CD4-positive, CD25-positive, alpha-beta regulatory T cell (primary cell): ENCODE results near the gene FOXI1. TPM values are rescaled to one million over a fixed set of nuclear protein-coding genes. Genes with fewer than 3 reads are reported as not detected.

Experiments
- ATAC-seq, 2 donors: fragments of 150-1000 bp; cut with Tn5 transposase; one replicate each; pipeline ENCODE4 v1.10.0; 2021; ENCODE audit warnings: low read depth in 2 of 2, moderate number of reproducible peaks in 2 of 2, moderate library complexity in 1 of 2
- DNase-seq, 3 donors: peaks; one replicate each; pipeline versions ENCODE4 v3.0.0 to v3.0.0-alpha.2; 2012 to 2022; ENCODE audit warnings: mixed read lengths in 1 of 3
- H3K27ac ChIP-seq: one replicate; pipeline ENCODE4 v1.7.0; 2013; ENCODE audit warnings: mild to moderate bottlenecking, low read length; ENCODE audit not compliant: insufficient read depth, poor library complexity, severe bottlenecking
- H3K27me3 ChIP-seq: one replicate; pipeline ENCODE4 v1.7.0; 2013; ENCODE audit warnings: low read length; ENCODE audit not compliant: control insufficient read depth, insufficient read depth
- H3K36me3 ChIP-seq: one replicate; pipeline ENCODE4 v1.7.0; 2013; ENCODE audit warnings: mild to moderate bottlenecking, low read length, moderate library complexity; ENCODE audit not compliant: control insufficient read depth, insufficient read depth
- H3K4me1 ChIP-seq: 2 replicates; pipeline ENCODE4 v1.7.0; 2013; ENCODE audit warnings: mild to moderate bottlenecking, low read length; ENCODE audit not compliant: insufficient read depth, control insufficient read depth, poor library complexity, severe bottlenecking
- H3K4me3 ChIP-seq: one replicate; pipeline ENCODE4 v1.7.0; 2013; ENCODE audit warnings: low read depth, mild to moderate bottlenecking, low read length, moderate library complexity
- H3K9me3 ChIP-seq, 2 experiments: 1 replicate in 1 of 2; 2 replicates in 1 of 2; pipeline ENCODE4 v1.7.0; 2013; ENCODE audit warnings: low read length in 2 of 2, mild to moderate bottlenecking in 1 of 2, moderate library complexity in 1 of 2; ENCODE audit not compliant: control insufficient read depth in 2 of 2
- H3K27ac Mint-ChIP-seq, 3 donors: one replicate each; pipeline ENCODE4 v1.8.0; 2020 to 2022; ENCODE audit warnings: mild to moderate bottlenecking in 3 of 3, mixed read lengths in 3 of 3, moderate library complexity in 2 of 3
- H3K27me3 Mint-ChIP-seq: one replicate; pipeline ENCODE4 v1.8.0; 2022; ENCODE audit warnings: mild to moderate bottlenecking, mixed read lengths
- H3K36me3 Mint-ChIP-seq: one replicate; pipeline ENCODE4 v1.8.0; 2020; ENCODE audit warnings: mixed read lengths
- H3K4me1 Mint-ChIP-seq, 4 donors: one replicate each; pipeline ENCODE4 v1.8.0; 2020 to 2022; ENCODE audit warnings: mixed read lengths in 4 of 4, mild to moderate bottlenecking in 1 of 4
- H3K4me3 Mint-ChIP-seq, 4 donors: one replicate each; pipeline ENCODE4 v1.8.0; 2020 to 2022; ENCODE audit warnings: mild to moderate bottlenecking in 4 of 4, mixed read lengths in 4 of 4, moderate library complexity in 3 of 4
- H3K9me3 Mint-ChIP-seq, 7 donors: one replicate each; pipeline ENCODE4 v1.8.0; 2020 to 2022; ENCODE audit warnings: mixed read lengths in 7 of 7, mild to moderate bottlenecking in 3 of 7, moderate library complexity in 2 of 7
- polyA plus RNA-seq, 4 donors: library from polyadenylated mRNA; unstranded; fragments of 300-500 nt; fragmentation: Illumina TruSeq; gene quantifications; one replicate each; pipeline ENCODE4 v1.2.3, GENCODE V29; 2021
- total RNA-seq: library from RNA; stranded (reverse); gene quantifications from one replicate; pipeline ENCODE4 v1.2.3, GENCODE V29; 2022

Gene FOXI1
- total and polyA plus RNA-seq, 5 donors from 2014 or later, result not detected

- DNase-seq, result no peak
- Mint-ChIP-seq H3K27me3 (peaks cover 10% of the 10 kb centered on the region), H3K27ac (no peak overlapping the region), H3K36me3 (no peaks in the 10 kb centered on the region), H3K4me3 (no peak overlapping the region), H3K9me3 (no peaks in the 10 kb centered on the region), H3K4me1 (no peaks in the 10 kb centered on the region)
- Histone ChIP-seq H3K27me3 (no peaks in the 10 kb centered on the region), H3K4me1 (no peaks in the 10 kb centered on the region), H3K4me3 (no peak overlapping the region), H3K27ac (no peak overlapping the region), H3K9me3 (no peaks in the 10 kb centered on the region), H3K36me3 (no peaks in the 10 kb centered on the region)
- ATAC-seq, result no peak
Measured at GRCh38 chr5:170109059-170110031, 3.6 kb downstream of the FOXI1 start.

DNA sequence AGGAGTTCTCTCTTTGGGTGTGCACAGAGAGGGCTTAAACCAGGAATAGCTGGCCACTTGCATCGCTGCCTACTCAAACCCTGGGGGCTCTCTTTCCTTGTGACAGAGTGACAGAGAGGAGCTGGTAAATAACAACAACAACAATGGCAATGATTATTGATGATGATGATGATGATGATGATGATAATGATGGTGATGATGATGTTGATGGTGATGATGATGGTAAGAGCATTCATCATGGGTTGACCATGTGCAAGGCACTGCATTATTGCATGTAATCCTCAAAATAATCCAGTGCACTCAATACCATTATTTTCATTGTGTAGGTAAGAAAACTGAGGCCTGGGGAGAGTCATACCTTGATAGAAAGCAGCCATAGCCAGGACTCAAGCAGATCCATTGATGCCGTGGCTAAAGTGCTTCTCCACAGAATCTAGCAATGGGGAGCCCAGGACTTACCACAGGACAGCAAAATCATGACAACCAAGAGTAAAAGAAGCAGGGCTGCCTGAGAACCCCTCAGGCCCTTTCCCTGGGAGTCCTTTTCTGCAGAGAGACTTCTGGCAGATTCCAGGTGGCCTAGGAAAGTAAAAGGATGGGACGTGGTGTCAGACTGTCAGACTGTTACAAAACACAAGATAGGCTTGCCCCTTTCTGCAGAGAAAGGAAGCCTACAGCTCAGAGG, 4.8 kb downstream of the FOXI1 start:
- H3K36me3 ChIP-seq, result no peaks in the 10 kb centered on the region
- DNase-seq (no peak), ATAC-seq (no peak)
- H3K27me3 ChIP-seq, result no peaks in the 10 kb centered on the region
- Mint-ChIP-seq H3K9me3 (no peaks in the 10 kb centered on the region), H3K27me3 (peaks cover 10% of the 10 kb centered on the region), H3K36me3 (no peaks in the 10 kb centered on the region), H3K4me3 (no peak overlapping the region), H3K4me1 (no peaks in the 10 kb centered on the region), H3K27ac (no peak overlapping the region)
- no peaks in the 10 kb centered on the region for H3K4me1 ChIP-seq
- H3K9me3 ChIP-seq, result no peaks in the 10 kb centered on the region
- H3K4me3 ChIP-seq, result no peak overlapping the region
- no peak overlapping the region for H3K27ac ChIP-seq

DNA sequence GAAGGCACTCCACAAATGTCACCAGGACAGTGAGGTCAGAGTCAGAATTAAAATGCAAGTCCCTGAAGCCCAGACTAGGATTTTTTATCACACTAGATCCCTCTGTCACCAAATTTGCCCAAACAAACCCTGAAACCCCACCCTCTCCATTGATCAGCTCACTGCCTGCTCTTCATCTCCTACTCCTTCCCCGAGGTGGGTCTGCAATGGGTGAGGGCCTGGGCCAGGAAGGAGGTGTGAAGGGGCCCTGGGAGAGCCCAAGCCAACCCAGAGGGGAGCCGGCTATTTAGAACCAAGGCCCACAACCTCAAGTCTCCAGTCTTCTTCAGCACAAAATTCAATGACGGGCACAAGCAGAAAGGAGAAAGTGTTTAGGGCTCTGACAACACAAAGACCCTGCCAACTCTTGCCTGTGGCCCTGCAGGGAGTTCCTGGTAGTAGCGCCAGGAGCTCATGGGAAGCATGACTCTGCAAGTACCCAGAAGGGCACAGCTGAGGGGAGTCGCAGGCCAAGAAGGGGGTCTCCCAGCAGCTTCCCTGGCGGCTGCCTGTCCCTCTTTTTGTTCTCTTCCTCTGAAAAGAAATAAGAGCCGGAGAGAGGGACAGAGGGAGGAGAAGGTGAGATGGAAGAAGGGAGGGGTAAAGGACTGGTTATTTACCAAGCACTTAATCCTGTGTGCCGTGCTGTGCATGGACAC, 5.5 kb downstream of the FOXI1 start:
- Histone ChIP-seq H3K9me3 (no peaks in the 10 kb centered on the region), H3K36me3 (no peaks in the 10 kb centered on the region), H3K27ac (no peak overlapping the region), H3K4me1 (no peaks in the 10 kb centered on the region), H3K27me3 (peaks cover 2% of the 10 kb centered on the region), H3K4me3 (no peak overlapping the region)
- Mint-ChIP-seq H3K27ac (peak overlapping the region in 1 of 3 donors; percentile 52), H3K4me1 (no peaks in the 10 kb centered on the region), H3K4me3 (no peak overlapping the region), H3K27me3 (peaks cover 10% of the 10 kb centered on the region), H3K36me3 (no peaks in the 10 kb centered on the region), H3K9me3 (no peaks in the 10 kb centered on the region)
- ATAC-seq (no peak), DNase-seq (no peak)

GRCh38 chr5:170112876-170113521, 7.3 kb downstream of the FOXI1 start:
- no peaks in the 10 kb centered on the region for H3K4me1 Mint-ChIP-seq
- H3K27ac Mint-ChIP-seq, result no peak overlapping the region
- H3K4me3 Mint-ChIP-seq, result no peak overlapping the region
- peaks cover 14% of the 10 kb centered on the region for H3K27me3 Mint-ChIP-seq
- no peaks in the 10 kb centered on the region for H3K36me3 ChIP-seq
- H3K27ac ChIP-seq, result no peak overlapping the region
- H3K27me3 ChIP-seq, result peaks cover 2% of the 10 kb centered on the region
- no peak overlapping the region for H3K4me3 ChIP-seq
- DNase-seq, result no peak
- no peak for ATAC-seq
- H3K9me3 ChIP-seq, result no peaks in the 10 kb centered on the region
- H3K4me1 ChIP-seq, result no peaks in the 10 kb centered on the region
- H3K9me3 Mint-ChIP-seq, result no peaks in the 10 kb centered on the region
- no peaks in the 10 kb centered on the region for H3K36me3 Mint-ChIP-seq

DNA sequence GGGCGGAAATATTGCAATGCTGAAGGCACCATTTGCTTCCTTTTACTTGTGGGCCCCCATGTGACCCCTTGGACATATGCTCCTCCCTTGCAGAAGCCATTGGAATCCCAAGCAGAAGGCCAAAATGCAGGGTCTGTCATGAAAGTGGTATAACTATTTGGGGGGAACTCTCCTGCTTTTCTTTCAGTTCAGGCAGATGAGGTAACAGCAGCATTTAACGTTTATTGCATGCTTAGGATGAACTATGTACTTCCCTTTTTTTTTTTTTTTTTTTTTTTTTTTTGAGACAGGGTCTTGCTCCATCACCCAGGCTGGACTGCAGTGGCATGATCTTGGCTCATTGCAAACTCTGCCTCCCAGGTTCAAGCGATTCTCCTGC, 7.8 kb downstream of the FOXI1 start:
- no peak for ATAC-seq
- H3K27ac Mint-ChIP-seq, result no peak overlapping the region
- no peak overlapping the region for H3K4me3 ChIP-seq
- no peaks in the 10 kb centered on the region for H3K36me3 ChIP-seq
- peaks cover 16% of the 10 kb centered on the region for H3K27me3 Mint-ChIP-seq
- peaks cover 0 to 1% (median 0%) of the 10 kb centered on the region in 7 donors for H3K9me3 Mint-ChIP-seq
- H3K4me1 ChIP-seq, result no peaks in the 10 kb centered on the region
- H3K27me3 ChIP-seq, result peaks cover 2% of the 10 kb centered on the region
- no peaks in the 10 kb centered on the region for H3K36me3 Mint-ChIP-seq
- H3K9me3 ChIP-seq, result no peaks in the 10 kb centered on the region
- H3K4me1 Mint-ChIP-seq, result no peaks in the 10 kb centered on the region
- H3K4me3 Mint-ChIP-seq, result no peak overlapping the region
- DNase-seq, result no peak
- no peak overlapping the region for H3K27ac ChIP-seq

GRCh38 chr5:170114271-170114670, 8.6 kb downstream of the FOXI1 start:
- Mint-ChIP-seq H3K27ac (peak overlapping the region in 1 of 3 donors; percentile 51), H3K36me3 (no peaks in the 10 kb centered on the region), H3K4me1 (no peaks in the 10 kb centered on the region), H3K27me3 (peaks cover 22% of the 10 kb centered on the region), H3K4me3 (no peak overlapping the region), H3K9me3 (peaks cover 0 to 1% (median 0%) of the 10 kb centered on the region in 7 donors)
- DNase-seq (no peak), ATAC-seq (no peak)
- Histone ChIP-seq H3K36me3 (no peaks in the 10 kb centered on the region), H3K4me1 (no peaks in the 10 kb centered on the region), H3K27ac (no peak overlapping the region), H3K9me3 (no peaks in the 10 kb centered on the region), H3K27me3 (peaks cover 5% of the 10 kb centered on the region), H3K4me3 (no peak overlapping the region)

GRCh38 chr5:170115925-170116324, 10.2 kb downstream of the FOXI1 start:
- no peak for DNase-seq
- Mint-ChIP-seq H3K27ac (no peak overlapping the region), H3K27me3 (peaks cover 17% of the 10 kb centered on the region), H3K4me1 (no peaks in the 10 kb centered on the region), H3K9me3 (peaks cover 0 to 1% (median 0%) of the 10 kb centered on the region in 7 donors), H3K4me3 (no peak overlapping the region), H3K36me3 (no peaks in the 10 kb centered on the region)
- H3K4me1 ChIP-seq, result no peaks in the 10 kb centered on the region
- H3K9me3 ChIP-seq, result no peaks in the 10 kb centered on the region
- ATAC-seq, result no peak
- no peak overlapping the region for H3K4me3 ChIP-seq
- H3K27ac ChIP-seq, result no peak overlapping the region
- no peaks in the 10 kb centered on the region for H3K36me3 ChIP-seq
- peaks cover 7% of the 10 kb centered on the region for H3K27me3 ChIP-seq
